Spinal cord (tissue), 10 donors: Measurements from ENCODE around the gene UBAC2. TPM values are rescaled to one million over a fixed set of nuclear protein-coding genes. Genes with fewer than 3 reads are reported as not detected.

Source experiments
- DNase-seq, 6 donors: peaks; one replicate each; pipeline versions ENCODE4 v3.0.0 to v3.0.0-alpha.2; 2013 to 2015; ENCODE audit warnings: low spot score in 6 of 6, low read depth in 4 of 6
- H3K27ac ChIP-seq: one replicate; pipeline ENCODE4 v1.5.1; 2013; ENCODE audit warnings: low read depth, low read length, control low read depth
- H3K27me3 ChIP-seq: one replicate; pipeline ENCODE4 v1.6.1; 2013; ENCODE audit warnings: low read length; ENCODE audit not compliant: control insufficient read depth, insufficient read depth
- H3K36me3 ChIP-seq: one replicate; pipeline ENCODE4 v1.6.1; 2013; ENCODE audit warnings: low read length; ENCODE audit not compliant: control insufficient read depth, insufficient read depth
- H3K4me1 ChIP-seq: one replicate; pipeline ENCODE4 v1.6.1; 2013; ENCODE audit warnings: low read length; ENCODE audit not compliant: control insufficient read depth, insufficient read depth
- H3K4me3 ChIP-seq: one replicate; pipeline ENCODE4 v1.5.1; 2013; ENCODE audit warnings: low read depth, low read length, control low read depth
- H3K9me3 ChIP-seq: one replicate; pipeline ENCODE4 v1.6.1; 2013; ENCODE audit warnings: low read length; ENCODE audit not compliant: control insufficient read depth, insufficient read depth
- WGBS: methylation state at CpG from one replicate; pipeline ENCODE4 v1.1.5; 2013; ENCODE audit warnings: missing lambda C conversion rate; ENCODE audit not compliant: insufficient coverage; 5-methylcytosine and 5-hydroxymethylcytosine counted together
- polyA plus RNA-seq, 2 donors: library from polyadenylated mRNA; unstranded; fragments of 120-200 nt; gene quantifications; one replicate each; pipeline ENCODE4 v1.2.1, GENCODE V29; 2013; ENCODE audit not compliant: insufficient read length in 2 of 2
- total RNA-seq, 2 donors: library from RNA; depleted of rRNA in 1 of 2; stranded (reverse); fragments of 120-200 nt in 1 of 2; fragments of >200 nt in 1 of 2; gene quantifications; one replicate each; pipeline versions ENCODE4 v1.2.3 to v1.2.4, GENCODE V29; 2013 to 2014
- donor health status: healthy.

Gene UBAC2
- total and polyA plus RNA-seq, 4 donors: 37.9 to 60.3 (median 53.8) TPM

DNA sequence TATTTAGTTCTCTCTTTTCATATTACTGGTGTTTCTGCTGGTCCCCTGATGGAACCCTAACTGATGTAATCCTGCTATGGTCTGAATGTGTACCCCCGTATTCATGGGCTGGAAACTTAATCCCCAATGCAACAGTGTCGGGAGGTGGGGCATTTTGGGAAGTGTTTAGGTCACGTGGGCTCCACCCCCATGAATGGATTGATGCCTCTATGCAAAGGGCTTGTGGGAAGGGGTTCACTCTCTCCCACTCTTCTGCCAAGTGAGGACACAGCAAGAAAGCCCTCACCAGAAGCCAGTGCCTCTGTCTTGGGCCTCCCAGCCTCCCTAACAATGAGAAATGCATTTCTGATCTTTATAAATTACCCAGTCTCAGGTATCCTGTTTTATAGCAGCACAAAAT, 21.2 kb upstream of the UBAC2 start:
- Histone ChIP-seq H3K36me3 (no peaks in the 10 kb centered on the region), H3K27me3 (peaks cover 3% of the 10 kb centered on the region), H3K4me3 (no peak overlapping the region), H3K4me1 (peaks cover 6% of the 10 kb centered on the region), H3K9me3 (peaks cover 2% of the 10 kb centered on the region), H3K27ac (no peak overlapping the region)
- WGBS: no CpG with 5 or more reads among the region's 3 CpGs
- DNase-seq: no peak

DNA sequence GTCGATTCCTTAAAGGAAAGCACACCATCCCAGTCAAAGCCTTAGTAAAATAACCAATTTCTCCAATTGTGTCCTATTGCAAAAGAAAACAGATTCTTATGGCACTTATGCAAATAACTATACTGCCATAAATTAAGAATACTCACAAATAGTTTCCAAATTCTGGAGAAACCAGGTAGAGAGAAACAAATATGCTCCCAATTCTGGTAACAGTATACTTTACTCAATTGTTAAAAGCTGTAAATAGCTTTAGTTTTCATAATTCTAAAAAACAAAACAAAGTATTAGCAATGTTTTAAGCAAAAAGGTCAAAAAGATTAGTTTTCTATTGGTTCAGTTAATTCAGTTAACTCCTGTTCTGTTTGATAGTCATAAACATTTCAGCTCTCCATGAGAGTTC, 18.2 kb upstream of the UBAC2 start:
- Histone ChIP-seq H3K27ac (no peak overlapping the region), H3K36me3 (no peaks in the 10 kb centered on the region), H3K27me3 (no peaks in the 10 kb centered on the region), H3K4me1 (no peaks in the 10 kb centered on the region), H3K9me3 (peaks cover 2% of the 10 kb centered on the region), H3K4me3 (no peak overlapping the region)
- no peak for DNase-seq
- WGBS: no CpG with 5 or more reads among the region's 1 CpG

DNA sequence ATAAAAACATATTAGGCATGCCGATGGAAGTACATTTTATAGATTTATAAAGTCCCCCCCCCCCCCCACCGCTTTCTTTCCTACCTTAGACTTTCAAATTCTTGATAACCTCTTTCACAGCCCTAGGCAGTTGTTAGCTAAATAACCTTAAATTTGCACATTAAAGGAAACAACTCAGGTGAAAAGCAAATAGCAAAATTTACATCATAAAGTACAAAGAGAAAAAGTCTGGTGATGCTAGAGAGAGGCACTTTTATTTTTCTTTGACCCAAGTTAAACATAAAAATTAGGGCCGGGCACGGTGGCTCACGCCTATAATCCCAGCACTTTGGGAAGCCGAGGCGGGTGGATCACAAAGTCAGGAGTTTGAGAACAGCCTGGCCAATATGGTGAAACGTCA, 15.0 kb upstream of the UBAC2 start:
- no peak for DNase-seq
- no peaks in the 10 kb centered on the region for H3K4me1 ChIP-seq
- H3K27me3 ChIP-seq: no peaks in the 10 kb centered on the region
- peaks cover 2% of the 10 kb centered on the region for H3K9me3 ChIP-seq
- H3K4me3 ChIP-seq: no peak overlapping the region
- no peak overlapping the region for H3K27ac ChIP-seq
- no peaks in the 10 kb centered on the region for H3K36me3 ChIP-seq
- no CpG with 5 or more reads among the region's 8 CpGs for WGBS

DNA sequence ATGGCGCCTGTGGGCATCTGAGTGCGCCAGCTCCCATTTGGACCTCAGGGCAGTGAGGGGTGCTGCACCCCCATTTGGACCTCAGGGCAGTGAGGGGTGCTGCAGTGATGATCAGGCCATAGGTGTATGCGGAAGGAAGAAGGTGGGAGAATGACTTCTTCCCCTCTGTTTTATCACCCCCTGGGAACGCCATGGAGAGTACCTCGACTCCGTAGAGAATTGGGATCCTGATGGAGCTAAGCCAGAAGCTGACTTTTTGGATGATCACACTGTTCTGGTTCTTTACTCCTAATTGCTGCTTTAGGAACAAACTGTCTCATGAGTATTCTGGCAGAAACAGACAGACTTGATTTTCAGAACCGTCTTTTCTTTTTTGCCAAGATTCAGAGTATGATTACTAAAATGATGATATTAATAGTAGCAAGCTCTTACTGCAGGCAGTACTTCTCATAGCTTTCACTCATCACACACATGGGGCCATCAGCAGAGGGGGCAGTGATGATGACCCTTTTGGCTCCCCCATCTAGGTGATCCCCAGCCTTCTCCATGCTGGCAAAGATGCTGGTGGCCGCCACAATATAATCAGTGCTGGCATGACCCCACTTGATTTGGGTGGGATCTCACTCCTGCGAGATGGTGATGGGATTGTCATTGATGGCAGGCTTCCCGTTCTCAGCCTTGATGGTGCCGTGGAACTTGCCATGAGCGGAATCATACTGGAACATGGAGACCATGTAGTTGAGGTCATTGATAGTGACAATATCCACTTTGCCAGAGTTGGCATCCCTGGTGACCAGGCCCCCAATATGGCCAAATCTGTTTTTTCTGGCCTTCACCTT, 10.3 kb upstream of the UBAC2 start:
- Histone ChIP-seq H3K27ac (no peak overlapping the region), H3K4me3 (no peak overlapping the region)

DNA sequence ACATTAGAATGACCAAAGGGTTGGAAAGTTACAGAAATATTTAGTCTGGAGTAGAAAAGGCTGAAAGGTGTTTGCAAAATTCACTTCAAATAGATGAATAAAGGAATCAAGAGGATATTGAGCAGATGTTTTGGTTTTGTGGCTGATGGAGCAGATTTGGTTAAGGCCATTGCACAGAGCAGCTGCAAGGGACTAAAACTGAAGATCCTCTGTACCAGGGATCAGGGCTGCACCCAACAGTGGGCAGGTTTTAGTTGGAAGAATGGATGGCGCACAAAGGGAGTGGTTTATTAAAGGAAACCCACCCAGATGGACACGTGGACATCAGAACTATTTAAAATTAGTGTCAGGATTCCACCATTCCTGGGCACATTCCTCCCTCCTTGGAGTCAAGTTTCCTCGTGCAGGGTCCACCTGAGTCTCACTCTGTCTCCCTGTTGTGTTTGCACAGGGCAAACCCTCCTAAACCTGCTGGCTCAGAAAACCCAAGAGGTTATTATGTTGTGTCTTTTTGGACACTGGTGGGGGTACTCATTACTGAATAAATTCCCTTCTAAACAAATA, 9.2 kb upstream of the UBAC2 start:
- Histone ChIP-seq H3K9me3 (no peaks in the 10 kb centered on the region), H3K4me3 (no peak overlapping the region), H3K4me1 (no peaks in the 10 kb centered on the region), H3K27me3 (no peaks in the 10 kb centered on the region), H3K27ac (no peak overlapping the region), H3K36me3 (no peaks in the 10 kb centered on the region)
- 63% methylated on average over 2 of the region's 3 CpGs for WGBS
- DNase-seq: no peak

More for the DNA sequence above, 10.3 kb upstream of the UBAC2 start:
- Histone ChIP-seq H3K4me1 (no peaks in the 10 kb centered on the region), H3K9me3 (no peaks in the 10 kb centered on the region), H3K27me3 (no peaks in the 10 kb centered on the region), H3K36me3 (no peaks in the 10 kb centered on the region)
- 94% methylated on average over 9 of the region's 12 CpGs for WGBS
- no peak for DNase-seq

DNA sequence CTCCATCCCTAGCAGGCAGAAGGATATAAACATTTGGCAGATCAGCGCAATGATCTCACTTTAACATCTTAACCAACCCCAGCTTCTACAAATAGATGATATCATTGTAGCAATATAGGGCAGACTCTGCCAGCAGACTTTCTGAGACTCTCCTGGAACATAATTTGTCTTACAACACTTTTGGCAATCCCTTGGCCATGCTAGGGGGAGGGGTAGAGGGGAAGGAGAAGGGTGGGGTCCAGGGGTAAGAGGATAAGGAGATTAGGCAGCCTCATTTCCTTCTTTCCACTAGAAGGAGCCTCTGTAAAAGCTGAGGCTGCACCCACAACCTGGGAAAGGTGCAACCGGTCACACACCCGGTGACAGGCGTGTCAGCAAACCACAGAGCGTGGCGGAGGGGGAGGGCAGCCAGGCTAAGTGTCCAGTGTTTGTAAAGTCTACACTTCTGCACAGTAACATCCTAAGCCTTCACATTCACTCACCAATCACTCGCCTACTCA, 8.7 kb upstream of the UBAC2 start:
- WGBS: 96% methylated on average over 6 of the region's 7 CpGs
- Histone ChIP-seq H3K36me3 (no peaks in the 10 kb centered on the region), H3K27ac (no peak overlapping the region), H3K4me1 (no peaks in the 10 kb centered on the region), H3K27me3 (no peaks in the 10 kb centered on the region), H3K4me3 (no peak overlapping the region), H3K9me3 (no peaks in the 10 kb centered on the region)
- peak in 1 of 6 donors; percentile 38 for DNase-seq

DNA sequence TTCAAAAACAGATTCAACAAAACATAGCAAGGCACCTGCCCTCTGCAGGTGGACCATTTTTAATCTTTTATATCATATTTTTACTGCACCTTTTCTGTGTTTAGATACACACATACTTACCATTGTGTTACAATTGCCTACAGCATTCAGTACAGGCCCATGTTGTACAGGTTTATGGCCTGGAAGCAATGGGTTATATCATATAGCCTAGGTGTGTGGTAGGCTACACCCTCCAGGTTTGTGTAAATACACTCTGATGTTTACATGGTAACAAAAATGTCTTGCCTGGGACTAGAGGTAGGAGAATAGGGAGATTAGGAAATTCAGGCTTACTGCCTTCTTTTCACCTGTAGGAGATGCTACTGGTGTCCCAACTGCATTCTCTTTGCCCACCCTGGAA, 8.2 kb upstream of the UBAC2 start:
- DNase-seq: no peak
- no peaks in the 10 kb centered on the region for H3K27me3 ChIP-seq
- H3K27ac ChIP-seq: no peak overlapping the region
- H3K4me1 ChIP-seq: no peaks in the 10 kb centered on the region
- no peaks in the 10 kb centered on the region for H3K9me3 ChIP-seq
- H3K4me3 ChIP-seq: no peak overlapping the region
- H3K36me3 ChIP-seq: no peaks in the 10 kb centered on the region

DNA sequence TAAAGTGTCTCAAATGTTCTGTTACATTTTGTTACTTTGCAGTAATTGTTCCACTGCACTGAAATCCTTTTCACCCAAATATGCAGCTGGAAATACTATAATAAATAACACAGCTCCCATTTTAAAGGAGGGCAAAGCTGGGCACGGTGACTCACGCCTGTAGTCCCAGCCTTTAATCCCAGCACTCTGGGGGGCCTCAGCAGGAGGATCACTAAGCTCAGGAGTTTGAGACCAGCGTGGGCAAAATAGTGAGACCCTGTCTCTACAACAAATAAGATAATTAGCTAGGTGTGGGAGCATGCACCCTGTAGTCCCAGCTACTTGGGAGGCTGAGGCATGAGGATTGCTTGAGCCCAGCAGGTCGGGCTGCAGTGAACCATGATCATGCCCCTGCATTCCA, 7.5 kb upstream of the UBAC2 start:
- WGBS: 79% methylated on average over 2 of the region's 4 CpGs
- no peak overlapping the region for H3K27ac ChIP-seq

DNA sequence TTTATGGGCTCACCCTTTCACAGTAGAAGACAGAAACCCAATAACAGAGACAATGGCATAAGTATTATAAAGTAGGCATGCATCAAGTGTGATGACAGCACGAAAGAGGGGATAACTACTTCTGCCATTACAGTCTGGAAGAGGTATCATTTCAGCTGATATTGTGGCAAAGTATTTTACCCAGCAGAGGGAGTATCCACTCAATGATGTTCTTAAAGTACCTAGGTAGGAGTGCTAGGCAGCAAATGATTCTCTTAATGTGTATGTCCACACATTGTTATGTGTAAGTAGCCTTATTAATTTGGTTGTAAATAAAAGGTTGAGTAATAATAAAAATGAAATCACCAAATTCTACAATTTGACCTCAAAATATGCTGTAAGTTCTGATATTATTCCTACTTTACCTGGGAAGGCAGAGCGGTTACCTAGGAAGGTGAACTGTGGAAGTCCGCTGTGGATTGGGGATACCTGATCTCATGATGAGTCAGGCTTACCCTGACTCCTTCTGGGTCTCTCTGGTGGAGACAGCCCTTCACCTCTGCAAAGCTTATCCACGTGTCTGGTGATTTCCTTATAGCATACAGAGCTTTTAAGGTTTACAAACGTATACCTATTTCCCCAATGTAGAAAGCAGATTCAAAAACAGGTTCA, 4.1 kb upstream of the UBAC2 start:
- DNase-seq: no peak
- Histone ChIP-seq H3K9me3 (no peaks in the 10 kb centered on the region), H3K27me3 (no peaks in the 10 kb centered on the region), H3K36me3 (no peaks in the 10 kb centered on the region), H3K27ac (no peak overlapping the region), H3K4me3 (no peak overlapping the region), H3K4me1 (peaks cover 1% of the 10 kb centered on the region)
- no CpG with 5 or more reads among the region's 5 CpGs for WGBS

More for the DNA sequence above, 7.5 kb upstream of the UBAC2 start:
- no peaks in the 10 kb centered on the region for H3K36me3 ChIP-seq
- H3K27me3 ChIP-seq: no peaks in the 10 kb centered on the region
- H3K9me3 ChIP-seq: no peaks in the 10 kb centered on the region
- H3K4me3 ChIP-seq: no peak overlapping the region
- no peak for DNase-seq
- H3K4me1 ChIP-seq: no peaks in the 10 kb centered on the region
